GM21576 (cell line): Measurements from ENCODE around the gene ELAPOR1.

Experiments used
- ATAC-seq: cut with Tn5 transposase; IDR thresholded peaks from one replicate; pipeline ENCODE4 v1.9.1; 2021; ENCODE audit warnings: mild to moderate bottlenecking, moderate library complexity; ENCODE audit not compliant: unreplicated experiment

ELAPOR1 gene

GRCh38 chr1:109113590-109114341, at the start of gene ELAPOR1:
Gene ELAPOR1 (plus strand): TSS chr1:109114115. CDS start chr1:109114184, 69 bp downstream.
- ATAC-seq: peak; percentile 48

- no peak for ATAC-seq
Measured at GRCh38 chr1:109065137-109065536, 48.8 kb upstream of the ELAPOR1 start.

DNA sequence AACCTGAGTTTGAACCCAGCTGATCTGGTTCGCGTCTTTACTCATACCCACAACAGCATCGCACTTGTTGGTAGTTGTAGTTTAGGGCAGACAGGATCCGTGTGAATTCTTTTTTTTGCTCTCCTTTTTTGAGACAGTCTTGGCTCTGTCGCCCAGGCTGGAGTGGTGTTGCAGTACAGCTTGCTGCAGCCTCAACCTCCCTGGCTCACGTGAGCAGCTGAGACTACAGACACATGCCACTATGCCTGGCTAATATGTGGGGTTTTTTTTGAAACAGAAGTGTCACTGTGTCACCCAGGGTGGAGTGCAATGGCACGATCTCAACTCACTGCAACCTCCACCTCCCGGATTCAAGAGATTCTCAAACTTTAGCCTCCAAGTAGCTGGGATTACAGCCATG, 46.0 kb upstream of the ELAPOR1 start:
- no peak for ATAC-seq

DNA sequence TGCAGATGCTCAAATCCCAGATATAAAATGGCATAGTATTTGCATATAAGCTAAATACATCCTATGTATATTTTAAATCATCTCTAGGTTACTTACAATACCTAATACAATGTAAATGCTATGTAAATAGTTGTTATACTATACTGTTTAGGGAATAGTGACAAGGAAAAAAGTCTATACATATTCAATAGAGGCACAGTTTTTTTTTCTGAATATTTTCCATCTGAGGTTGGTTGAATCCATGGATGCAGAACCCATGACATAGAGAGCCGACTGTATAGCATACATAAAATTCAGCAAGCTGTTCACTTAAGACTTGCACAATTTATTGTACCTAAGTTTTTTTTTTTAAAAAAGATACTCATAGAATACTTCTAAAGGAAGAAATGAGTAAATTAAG, 44.6 kb upstream of the ELAPOR1 start:
- no peak for ATAC-seq

GRCh38 chr1:109075531-109076490, 38.1 kb upstream of the ELAPOR1 start, which contains the start of gene TAF13:
Gene TAF13 (minus strand): TSS chr1:109076003. CDS start chr1:109075947, 56 bp downstream.
- ATAC-seq: peak; percentile 98

DNA sequence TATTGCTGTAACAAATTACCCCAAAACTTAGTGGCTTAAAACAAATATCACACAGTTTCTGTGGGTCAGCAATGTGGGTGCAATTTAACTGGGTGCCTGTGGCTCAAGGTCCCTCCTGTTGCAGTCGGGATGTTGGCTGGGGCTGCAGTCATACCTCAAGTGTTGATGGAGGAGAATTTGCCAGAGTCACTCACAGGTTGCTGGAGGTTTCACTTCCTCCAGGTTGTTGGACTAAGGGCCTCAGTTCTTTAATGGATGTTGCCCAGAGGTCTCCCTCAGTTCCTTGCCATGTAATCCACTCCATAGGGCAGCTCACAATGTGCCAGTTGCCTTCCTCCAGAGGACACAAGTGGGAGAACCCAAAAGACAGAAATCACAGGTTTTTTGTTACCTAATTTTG, 35.6 kb upstream of the ELAPOR1 start:
- ATAC-seq: no peak

- ATAC-seq: no peak
Measured at GRCh38 chr1:109079240-109079622, 34.7 kb upstream of the ELAPOR1 start.

- ATAC-seq: no peak
Measured at GRCh38 chr1:109080441-109081082, 33.4 kb upstream of the ELAPOR1 start.

DNA sequence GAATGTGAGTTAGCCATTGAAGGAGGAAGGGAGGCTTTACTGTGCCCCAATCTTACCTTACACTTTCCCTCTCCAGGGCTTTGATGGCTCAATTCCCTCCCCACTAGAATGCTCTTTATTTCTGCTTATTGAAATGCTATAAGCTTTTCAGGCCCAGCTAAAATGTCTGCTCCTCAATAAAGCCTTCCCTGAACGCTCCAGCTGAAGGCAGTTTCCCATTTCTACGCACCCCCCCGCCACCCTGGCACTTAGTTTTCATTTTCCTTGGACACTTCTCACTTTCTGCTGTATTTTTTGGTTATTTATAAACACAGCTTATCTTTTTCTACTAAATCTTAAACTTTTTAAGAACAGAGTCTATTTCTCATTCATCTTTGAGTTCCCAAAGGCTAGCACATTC, 30.4 kb upstream of the ELAPOR1 start:
- no peak for ATAC-seq

DNA sequence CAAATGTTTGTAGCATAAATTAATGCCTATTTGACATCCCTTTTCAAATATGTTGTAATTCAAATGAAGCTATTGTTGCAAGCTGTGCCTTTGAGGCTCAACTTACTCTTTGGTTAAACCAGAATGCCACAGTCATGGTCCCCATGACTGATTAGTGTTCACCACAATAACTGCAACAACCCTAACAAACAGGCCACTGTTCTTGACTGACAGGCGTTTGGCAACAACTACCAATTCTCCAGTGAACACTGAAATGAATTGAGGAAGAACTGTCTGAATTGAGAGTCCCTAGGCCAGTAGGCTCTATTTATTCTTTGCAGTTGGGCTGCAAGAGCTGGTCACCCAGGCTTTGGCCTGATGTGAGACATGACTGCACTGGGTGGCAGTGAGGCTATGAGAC, 30.0 kb upstream of the ELAPOR1 start:
- no peak for ATAC-seq

- no peak for ATAC-seq
Measured at GRCh38 chr1:109084563-109085517, 29.1 kb upstream of the ELAPOR1 start.

DNA sequence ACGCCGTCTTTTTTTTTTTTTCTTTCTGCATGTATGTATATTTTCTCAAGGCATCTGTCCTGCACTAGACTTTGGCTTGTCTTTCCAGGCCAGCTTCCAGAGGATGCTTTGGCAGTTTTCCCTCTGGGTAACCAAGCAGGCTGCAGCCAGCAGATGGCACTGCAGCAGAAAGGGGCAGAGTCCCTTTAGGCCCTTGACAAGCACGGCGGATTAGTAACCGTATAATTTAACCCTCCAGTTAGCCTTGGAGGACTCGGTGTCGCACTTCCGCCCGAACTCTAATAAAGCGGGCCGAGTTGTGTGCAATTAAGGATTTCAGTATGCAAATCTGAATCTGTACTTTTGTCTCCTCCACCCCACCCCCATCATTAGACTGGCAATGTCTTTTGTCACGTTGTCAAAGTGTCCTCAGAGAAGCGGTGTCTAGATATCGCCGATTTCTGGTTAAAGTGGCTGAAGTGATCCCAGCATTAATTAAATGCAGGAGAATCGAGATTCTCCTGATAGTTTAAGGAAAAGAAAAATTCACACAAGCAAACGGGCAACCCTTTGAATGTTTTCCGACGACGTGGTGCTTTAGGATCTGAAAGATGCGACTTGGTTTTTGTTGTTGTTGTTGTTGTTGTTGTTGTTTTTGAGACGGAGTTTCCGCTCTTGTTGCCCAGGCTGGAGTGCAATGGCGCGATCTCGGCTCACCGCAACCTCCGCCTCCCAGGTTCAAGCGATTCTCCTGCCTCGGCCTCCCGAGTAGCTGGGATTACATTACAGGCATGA, 24.5 kb upstream of the ELAPOR1 start:
- no peak for ATAC-seq

- ATAC-seq: peak; percentile 92
Measured at GRCh38 chr1:109090196-109091077, 23.5 kb upstream of the ELAPOR1 start, which contains the start of gene TMEM167B. Gene TMEM167B (plus strand): TSS chr1:109090764. CDS start chr1:109090873, 109 bp downstream.

GRCh38 chr1:109091078-109091838, 22.7 kb upstream of the ELAPOR1 start:
- peak; percentile 41 for ATAC-seq

DNA sequence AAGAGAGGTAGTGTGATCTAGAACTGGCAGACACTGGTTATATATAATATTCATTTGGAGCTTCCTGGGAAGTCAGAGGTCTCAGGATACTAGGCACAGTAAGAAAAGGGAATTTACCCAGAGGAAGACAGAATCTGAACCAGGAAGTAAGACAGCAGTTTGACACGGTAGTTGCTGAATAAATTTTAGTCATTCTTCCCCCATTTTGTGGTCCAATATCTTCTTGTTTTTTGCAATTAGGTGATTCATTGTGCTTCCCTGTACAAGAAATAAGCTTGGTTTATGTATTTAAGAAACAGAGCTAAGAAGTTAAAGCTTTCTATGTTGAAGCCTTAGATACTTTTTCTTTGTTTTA, 22.1 kb upstream of the ELAPOR1 start:
- no peak for ATAC-seq

GRCh38 chr1:109094377-109094803, 19.5 kb upstream of the ELAPOR1 start:
- no peak for ATAC-seq

DNA sequence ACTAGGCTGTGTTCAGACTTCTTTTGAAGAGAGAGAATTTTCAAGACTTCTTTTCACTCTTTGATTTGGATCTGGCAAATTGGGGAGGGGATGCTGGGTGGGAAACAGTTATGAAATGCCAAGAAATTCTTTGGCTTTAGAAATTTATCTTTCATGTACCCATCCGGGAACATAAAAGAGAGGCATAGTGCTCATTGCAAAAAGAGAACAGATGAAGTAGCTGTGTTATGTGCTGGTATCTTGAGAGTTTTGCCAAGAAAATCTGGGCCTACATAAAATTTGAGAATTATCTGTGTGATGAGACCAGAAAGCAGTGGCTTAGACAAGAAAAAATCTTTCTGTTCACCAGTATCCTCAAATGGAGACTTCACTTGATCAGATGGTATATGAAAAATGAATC, 19.0 kb upstream of the ELAPOR1 start:
- no peak for ATAC-seq

- no peak for ATAC-seq
Measured at GRCh38 chr1:109095631-109096030, 18.3 kb upstream of the ELAPOR1 start.
